ENCODE data around the gene OR2G3.

Gene OR2G3

GRCh38 chr1:247638011-247638410 is 32.6 kb downstream of the OR2G3 start:
- TF ChIP-seq CTCF (IDR thresholded peaks at IDR 0.05; ENCODE audit: low read depth, low read length), result no peak
- Histone ChIP-seq H3K36me3 (no peaks in the 10 kb centered on the region), H3K9me3 (ENCODE audit: severe bottlenecking) (peaks cover 7% of the 10 kb centered on the region), H3K27me3 (ENCODE audit: insufficient read depth, low read depth, severe bottlenecking) (peaks cover 83% of the 10 kb centered on the region), H3K27ac (no peak overlapping the region), H3K4me3 (ENCODE audit: low read depth, low read length) (no peak overlapping the region)
- no peak for DNase-seq

- H3K27ac ChIP-seq, result no peak overlapping the region
- no peaks in the 10 kb centered on the region for H3K36me3 ChIP-seq
- peaks cover 7% of the 10 kb centered on the region for H3K9me3 ChIP-seq (ENCODE audit: severe bottlenecking)
- no peak for DNase-seq
- no peak for TF ChIP-seq CTCF (IDR thresholded peaks at IDR 0.05; ENCODE audit: low read depth, low read length)
- H3K4me3 ChIP-seq (ENCODE audit: low read depth, low read length), result no peak overlapping the region
- H3K27me3 ChIP-seq (ENCODE audit: insufficient read depth, low read depth, severe bottlenecking), result peaks cover 87% of the 10 kb centered on the region
Observed at GRCh38 chr1:247638781-247639180, 33.4 kb downstream of the OR2G3 start.

GRCh38 chr1:247639381-247639981 is 34.1 kb downstream of the OR2G3 start:
- no peak for DNase-seq
- peaks cover 7% of the 10 kb centered on the region for H3K9me3 ChIP-seq (ENCODE audit: severe bottlenecking)
- no peak for TF ChIP-seq CTCF (IDR thresholded peaks at IDR 0.05; ENCODE audit: low read depth, low read length)
- H3K27ac ChIP-seq, result no peak overlapping the region
- no peaks in the 10 kb centered on the region for H3K36me3 ChIP-seq
- H3K4me3 ChIP-seq (ENCODE audit: low read depth, low read length), result no peak overlapping the region
- peaks cover 87% of the 10 kb centered on the region for H3K27me3 ChIP-seq (ENCODE audit: insufficient read depth, low read depth, severe bottlenecking)

- peaks cover 7% of the 10 kb centered on the region for H3K9me3 ChIP-seq (ENCODE audit: severe bottlenecking)
- no peaks in the 10 kb centered on the region for H3K36me3 ChIP-seq
- DNase-seq, result no peak
- H3K27me3 ChIP-seq (ENCODE audit: insufficient read depth, low read depth, severe bottlenecking), result peaks cover 64% of the 10 kb centered on the region
- no peak for TF ChIP-seq CTCF (IDR thresholded peaks at IDR 0.05; ENCODE audit: low read depth, low read length)
- no peak overlapping the region for H3K27ac ChIP-seq
- no peak overlapping the region for H3K4me3 ChIP-seq (ENCODE audit: low read depth, low read length)
Observed at GRCh38 chr1:247642742-247643141, 37.4 kb downstream of the OR2G3 start.

- Histone ChIP-seq H3K9me3 (ENCODE audit: severe bottlenecking) (no peaks in the 10 kb centered on the region), H3K36me3 (no peaks in the 10 kb centered on the region), H3K4me3 (ENCODE audit: low read depth, low read length) (no peak overlapping the region), H3K27me3 (ENCODE audit: insufficient read depth, low read depth, severe bottlenecking) (peaks cover 41% of the 10 kb centered on the region), H3K27ac (no peak overlapping the region)
- DNase-seq, result no peak
- TF ChIP-seq CTCF (IDR thresholded peaks at IDR 0.05; ENCODE audit: low read depth, low read length), result no peak
Observed at GRCh38 chr1:247646867-247647266, 41.5 kb downstream of the OR2G3 start.

- TF ChIP-seq CTCF (IDR thresholded peaks at IDR 0.05; ENCODE audit: low read depth, low read length), result no peak
- H3K27ac ChIP-seq, result no peak overlapping the region
- no peak for DNase-seq
- no peak overlapping the region for H3K4me3 ChIP-seq (ENCODE audit: low read depth, low read length)
- no peaks in the 10 kb centered on the region for H3K9me3 ChIP-seq (ENCODE audit: severe bottlenecking)
- H3K27me3 ChIP-seq (ENCODE audit: insufficient read depth, low read depth, severe bottlenecking), result peaks cover 36% of the 10 kb centered on the region
- no peaks in the 10 kb centered on the region for H3K36me3 ChIP-seq
Observed at GRCh38 chr1:247647864-247648263, 42.5 kb downstream of the OR2G3 start.

All from WERI-Rb-1 (cell line).